ENCODE measurements around the gene ADAP1.

Gene ADAP1

GRCh38 chr7:855686-856369 is 98.7 kb downstream of the ADAP1 start:
- no peak overlapping the region for H3K4me3 ChIP-seq (replicated peaks; ENCODE audit: insufficient read depth, low read length)
- no peak for DNase-seq (ENCODE audit: low read depth in 1 of 2, low spot score in 1 of 2)
- TF ChIP-seq, protein P1, sequence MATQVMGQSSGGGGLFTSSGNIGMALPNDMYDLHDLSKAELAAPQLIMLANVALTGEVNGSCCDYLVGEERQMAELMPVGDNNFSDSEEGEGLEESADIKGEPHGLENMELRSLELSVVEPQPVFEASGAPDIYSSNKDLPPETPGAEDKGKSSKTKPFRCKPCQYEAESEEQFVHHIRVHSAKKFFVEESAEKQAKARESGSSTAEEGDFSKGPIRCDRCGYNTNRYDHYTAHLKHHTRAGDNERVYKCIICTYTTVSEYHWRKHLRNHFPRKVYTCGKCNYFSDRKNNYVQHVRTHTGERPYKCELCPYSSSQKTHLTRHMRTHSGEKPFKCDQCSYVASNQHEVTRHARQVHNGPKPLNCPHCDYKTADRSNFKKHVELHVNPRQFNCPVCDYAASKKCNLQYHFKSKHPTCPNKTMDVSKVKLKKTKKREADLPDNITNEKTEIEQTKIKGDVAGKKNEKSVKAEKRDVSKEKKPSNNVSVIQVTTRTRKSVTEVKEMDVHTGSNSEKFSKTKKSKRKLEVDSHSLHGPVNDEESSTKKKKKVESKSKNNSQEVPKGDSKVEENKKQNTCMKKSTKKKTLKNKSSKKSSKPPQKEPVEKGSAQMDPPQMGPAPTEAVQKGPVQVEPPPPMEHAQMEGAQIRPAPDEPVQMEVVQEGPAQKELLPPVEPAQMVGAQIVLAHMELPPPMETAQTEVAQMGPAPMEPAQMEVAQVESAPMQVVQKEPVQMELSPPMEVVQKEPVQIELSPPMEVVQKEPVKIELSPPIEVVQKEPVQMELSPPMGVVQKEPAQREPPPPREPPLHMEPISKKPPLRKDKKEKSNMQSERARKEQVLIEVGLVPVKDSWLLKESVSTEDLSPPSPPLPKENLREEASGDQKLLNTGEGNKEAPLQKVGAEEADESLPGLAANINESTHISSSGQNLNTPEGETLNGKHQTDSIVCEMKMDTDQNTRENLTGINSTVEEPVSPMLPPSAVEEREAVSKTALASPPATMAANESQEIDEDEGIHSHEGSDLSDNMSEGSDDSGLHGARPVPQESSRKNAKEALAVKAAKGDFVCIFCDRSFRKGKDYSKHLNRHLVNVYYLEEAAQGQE (IDR thresholded peaks at IDR 0.05; ENCODE audit: insufficient replicate concordance, low read depth), result no peak
- TF ChIP-seq CTCF (IDR thresholded peaks at IDR 0.05; ENCODE audit: insufficient read depth, low read length) (no peak), GABPA (IDR thresholded peaks at IDR 0.05; ENCODE audit: low read depth) (no peak), POLR2AphosphoS5 (IDR thresholded peaks at IDR 0.05; ENCODE audit: low read depth) (no peak), SPI1 (IDR thresholded peaks at IDR 0.05; ENCODE audit: borderline replicate concordance, low read depth) (no peak)
- H3K27ac ChIP-seq (replicated peaks), result no peak overlapping the region
- H3K27me3 ChIP-seq (ENCODE audit: insufficient read depth, poor library complexity, severe bottlenecking), result no peaks in the 10 kb centered on the region

DNA sequence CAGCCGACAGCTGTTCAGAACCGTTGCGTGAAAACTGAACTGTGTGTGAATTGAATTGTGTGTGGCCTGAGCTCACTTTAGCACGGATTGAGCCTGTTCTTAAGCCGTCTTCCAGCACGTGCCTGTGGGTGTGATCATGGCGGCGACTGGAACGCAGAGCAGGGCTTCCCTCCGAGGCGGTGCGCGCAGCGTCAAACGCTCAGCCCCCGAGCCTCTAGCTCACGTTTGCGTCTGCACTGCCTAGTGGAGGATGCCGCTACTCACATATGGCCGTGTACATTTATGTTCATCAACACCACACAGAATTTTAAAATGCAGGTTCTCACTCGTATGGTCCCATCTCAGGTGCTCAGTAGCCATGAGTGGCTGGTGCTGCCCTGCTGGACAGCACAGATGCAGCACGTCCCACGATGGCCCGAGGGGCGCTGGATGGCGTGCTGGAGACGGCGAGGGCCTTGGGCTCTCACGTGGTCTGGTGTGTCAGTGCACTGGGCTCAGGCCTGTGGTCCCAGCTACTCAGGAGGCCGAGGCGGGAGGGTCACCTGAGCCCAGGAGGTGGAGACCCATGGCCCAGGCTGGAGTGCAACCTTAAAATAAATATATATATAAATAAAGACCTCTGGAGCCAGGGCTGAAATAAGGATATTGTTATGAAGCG is 100.2 kb downstream of the ADAP1 start:
- H3K27ac ChIP-seq (replicated peaks), result no peak overlapping the region
- DNase-seq (ENCODE audit: low read depth in 1 of 2, low spot score in 1 of 2), result no peak
- no peak overlapping the region for H3K4me3 ChIP-seq (replicated peaks; ENCODE audit: insufficient read depth, low read length)
- TF ChIP-seq POLR2AphosphoS5 (IDR thresholded peaks at IDR 0.05; ENCODE audit: low read depth) (no peak), GABPA (IDR thresholded peaks at IDR 0.05; ENCODE audit: low read depth) (no peak), SPI1 (IDR thresholded peaks at IDR 0.05; ENCODE audit: borderline replicate concordance, low read depth) (no peak), CTCF (IDR thresholded peaks at IDR 0.05; ENCODE audit: insufficient read depth, low read length) (no peak)
- TF ChIP-seq, protein P1 (IDR thresholded peaks at IDR 0.05; ENCODE audit: insufficient replicate concordance, low read depth), result no peak
- H3K27me3 ChIP-seq (ENCODE audit: insufficient read depth, poor library complexity, severe bottlenecking), result no peaks in the 10 kb centered on the region

- no peaks in the 10 kb centered on the region for H3K27me3 ChIP-seq (ENCODE audit: insufficient read depth, poor library complexity, severe bottlenecking)
- TF ChIP-seq GABPA (IDR thresholded peaks at IDR 0.05; ENCODE audit: low read depth) (no peak), POLR2AphosphoS5 (IDR thresholded peaks at IDR 0.05; ENCODE audit: low read depth) (no peak), CTCF (IDR thresholded peaks at IDR 0.05; ENCODE audit: insufficient read depth, low read length) (no peak)
- TF ChIP-seq, protein P1 (IDR thresholded peaks at IDR 0.05; ENCODE audit: insufficient replicate concordance, low read depth), result no peak
- DNase-seq (ENCODE audit: low read depth in 1 of 2, low spot score in 1 of 2), result no peak
- H3K27ac ChIP-seq (replicated peaks), result no peak overlapping the region
- H3K4me3 ChIP-seq (replicated peaks; ENCODE audit: insufficient read depth, low read length), result no peak overlapping the region
Observed at GRCh38 chr7:853366-854117, 100.9 kb downstream of the ADAP1 start.
